HG03135 (cell line): ENCODE data around the gene ACIN1.

Experiments
- ATAC-seq: cut with Tn5 transposase; IDR thresholded peaks from one replicate; pipeline ENCODE4 v1.9.1; 2021; ENCODE audit warnings: mild to moderate bottlenecking, moderate library complexity; ENCODE audit not compliant: unreplicated experiment

Gene ACIN1

GRCh38 chr14:23125011-23125410, 30.1 kb upstream of the ACIN1 start:
- ATAC-seq: no peak

GRCh38 chr14:23124337-23124954, 29.5 kb upstream of the ACIN1 start:
- no peak for ATAC-seq

GRCh38 chr14:23123419-23123818, 28.5 kb upstream of the ACIN1 start:
- no peak for ATAC-seq

- ATAC-seq: no peak
Observed at GRCh38 chr14:23122086-23122485, 27.1 kb upstream of the ACIN1 start.

- ATAC-seq: no peak
Observed at GRCh38 chr14:23121361-23121771, 26.4 kb upstream of the ACIN1 start.

GRCh38 chr14:23120541-23121251, 25.8 kb upstream of the ACIN1 start:
- ATAC-seq: no peak

GRCh38 chr14:23119363-23120327, 24.7 kb upstream of the ACIN1 start:
- ATAC-seq: no peak

- no peak for ATAC-seq
Observed at GRCh38 chr14:23118506-23119362, 23.8 kb upstream of the ACIN1 start, which contains the start of gene CEBPE. Gene CEBPE, minus strand, starts transcription at chr14:23119255. Its CDS starts 164 bp downstream, at chr14:23119091.

GRCh38 chr14:23117371-23118020, 22.6 kb upstream of the ACIN1 start:
- ATAC-seq: no peak

GRCh38 chr14:23115918-23116317, 21.0 kb upstream of the ACIN1 start:
- ATAC-seq: no peak

GRCh38 chr14:23115039-23115731, 20.2 kb upstream of the ACIN1 start:
- ATAC-seq: no peak

GRCh38 chr14:23114669-23115038, 19.7 kb upstream of the ACIN1 start:
- no peak for ATAC-seq

- no peak for ATAC-seq
Observed at GRCh38 chr14:23114120-23114458, 19.2 kb upstream of the ACIN1 start.

GRCh38 chr14:23113431-23114119, 18.6 kb upstream of the ACIN1 start:
- ATAC-seq: no peak

- ATAC-seq: no peak
Observed at GRCh38 chr14:23112359-23113178, 17.6 kb upstream of the ACIN1 start.

GRCh38 chr14:23110579-23111365, 15.8 kb upstream of the ACIN1 start:
- ATAC-seq: no peak

GRCh38 chr14:23109769-23110168, 14.8 kb upstream of the ACIN1 start:
- no peak for ATAC-seq
